Stromal cell of bone marrow (primary cell): Measurements from ENCODE around the gene POTEJ.
"Not testable (repeated sequence)": the region's sequence is repeated elsewhere in the genome, so short reads cannot be mapped to it uniquely, and the experiment has no call there.

Experiments
- DNase-seq: peaks from one replicate; pipeline ENCODE4 v3.0.0-alpha.2; 2012; ENCODE audit warnings: low read depth

Gene POTEJ

GRCh38 chr2:130608276-130609001, 2.8 kb upstream of the POTEJ start:
- not testable (repeated sequence) for DNase-seq

- not testable (repeated sequence) for DNase-seq
Measured at GRCh38 chr2:130609002-130609920, 2.0 kb upstream of the POTEJ start.

GRCh38 chr2:130610486-130610885, 754 bp upstream of the POTEJ start:
- not testable (repeated sequence) for DNase-seq

GRCh38 chr2:130628784-130629475, 17.7 kb downstream of the POTEJ start:
- DNase-seq = not testable (repeated sequence)

- DNase-seq = not testable (repeated sequence)
Measured at GRCh38 chr2:130638973-130639372, 27.7 kb downstream of the POTEJ start.

- not testable (repeated sequence) for DNase-seq
Measured at GRCh38 chr2:130641688-130642087, 30.4 kb downstream of the POTEJ start.

GRCh38 chr2:130649285-130649684, 38.0 kb downstream of the POTEJ start:
- not testable (repeated sequence) for DNase-seq

- not testable (repeated sequence) for DNase-seq
Measured at GRCh38 chr2:130664506-130664905, 53.3 kb downstream of the POTEJ start.

GRCh38 chr2:130665596-130665995, 54.4 kb downstream of the POTEJ start:
- not testable (repeated sequence) for DNase-seq

- not testable (repeated sequence) for DNase-seq
Measured at GRCh38 chr2:130667516-130667915, 56.3 kb downstream of the POTEJ start.

GRCh38 chr2:130670026-130670745, 58.9 kb downstream of the POTEJ start:
- not testable (repeated sequence) for DNase-seq

- not testable (repeated sequence) for DNase-seq
Measured at GRCh38 chr2:130692041-130692770, 81.0 kb downstream of the POTEJ start.

GRCh38 chr2:130693474-130693873, 82.2 kb downstream of the POTEJ start:
- DNase-seq = not testable (repeated sequence)

GRCh38 chr2:130703250-130703649, 92.0 kb downstream of the POTEJ start:
- DNase-seq = not testable (repeated sequence)
